Gastrocnemius medialis (tissue), 4 donors: ENCODE data around the gene FBXW4. TPM values are rescaled to one million over a fixed set of nuclear protein-coding genes. Genes with fewer than 3 reads are reported as not detected.
"Not testable (repeated sequence)": the region's sequence is repeated elsewhere in the genome, so short reads cannot be mapped to it uniquely, and the experiment has no call there.

ENCODE experiments used
- ATAC-seq, 2 donors: fragments of 150-250 bp; one replicate each; pipeline ENCODE4 v1.9.1; 2016
- DNase-seq, 2 donors: peaks; one replicate each; pipeline ENCODE4 v3.0.0-alpha.2; 2019
- H3K27ac ChIP-seq, 4 donors: fragments of 200-600 bp; sonication (generic); 1 replicate in 1 of 4; 2 replicates in 3 of 4; pipeline ENCODE4 v1.5.1; 2016 to 2018; ENCODE audit warnings: mild to moderate bottlenecking in 2 of 4, moderate library complexity in 1 of 4
- H3K27me3 ChIP-seq, 3 donors: fragments of 200-600 bp; sonication (generic) in 2 of 3; 1 replicate in 1 of 3; 2 replicates in 2 of 3; pipeline versions ENCODE4 v1.5.1 to v1.6.0; 2016 to 2019; ENCODE audit warnings: mild to moderate bottlenecking in 1 of 3, moderate library complexity in 1 of 3
- H3K36me3 ChIP-seq, 2 donors: fragments of 200-600 bp; sonication (generic) in 1 of 2; one replicate each; pipeline ENCODE4 v1.5.1; 2017 to 2018
- H3K4me1 ChIP-seq, 2 donors: fragments of 200-600 bp; sonication (generic) in 1 of 2; one replicate each; pipeline ENCODE4 v1.5.1; 2016 to 2017; ENCODE audit warnings: mild to moderate bottlenecking in 2 of 2
- H3K4me3 ChIP-seq, 4 donors: fragments of 200-600 bp; sonication (generic) in 3 of 4; 1 replicate in 1 of 4; 2 replicates in 3 of 4; pipeline ENCODE4 v1.5.1; 2016 to 2019; ENCODE audit warnings: mild to moderate bottlenecking in 2 of 4
- H3K9me3 ChIP-seq, 3 donors: fragments of 200-600 bp; sonication (generic) in 2 of 3; 1 replicate in 1 of 3; 2 replicates in 2 of 3; pipeline ENCODE4 v1.5.1; 2016 to 2019
- CTCF ChIP-seq, 5 experiments: fragments of 450-650 bp in 3 of 5; fragments of 200-600 bp in 2 of 5; sonication (generic) in 2 of 5; IDR thresholded peaks in 4 of 5; conservative IDR thresholded peaks in 1 of 5; 1 replicate in 4 of 5; 2 replicates in 1 of 5; pipeline ENCODE4 v1.5.1; 2016 to 2019; ENCODE audit warnings: antibody characterized with exemption in 5 of 5, mild to moderate bottlenecking in 3 of 5, moderate library complexity in 3 of 5
- POLR2A ChIP-seq, 2 donors: fragments of 450-650 bp; IDR thresholded peaks; one replicate each; pipeline ENCODE4 v1.6.1; 2017; ENCODE audit warnings: antibody characterized with exemption in 2 of 2, mild to moderate bottlenecking in 2 of 2, moderate library complexity in 2 of 2
- in situ Hi-C, 4 donors: fragments of 200-750 bp; cut with MboI; loops; one replicate each; pipeline versions ENCODE4 v1.15.0 to v1.8.0; 2017; ENCODE audit warnings: low sequenced_read_pairs in 4 of 4
- intact Hi-C: fragments of 100-400 bp; cut with DNase I; formaldehyde crosslinking; loops from one replicate; pipeline ENCODE4 v1.15.1; 2023; ENCODE audit warnings: low total_unique reads
- total RNA-seq, 4 donors: library from RNA; depleted of rRNA; stranded (reverse); fragments of >200 nt; gene quantifications; one replicate each; pipeline versions ENCODE4 v1.1.0 to v1.2.3, GENCODE V29; 2016

The FBXW4 gene
- total RNA-seq, 4 donors from 2014 or later = 43.1 to 72.6 (median 70.2) TPM

GRCh38 chr10:101639141-101639900, 55.6 kb downstream of the FBXW4 start:
- intact Hi-C loops = no loop called here
- H3K36me3 ChIP-seq = no peaks in the 10 kb centered on the region
- no peak for TF ChIP-seq CTCF (IDR thresholded peaks at IDR 0.05 in 4 of 5, conservative IDR thresholded peaks at IDR 0.05 in 1 of 5)
- no peak for TF ChIP-seq POLR2A (IDR thresholded peaks at IDR 0.05)

DNA sequence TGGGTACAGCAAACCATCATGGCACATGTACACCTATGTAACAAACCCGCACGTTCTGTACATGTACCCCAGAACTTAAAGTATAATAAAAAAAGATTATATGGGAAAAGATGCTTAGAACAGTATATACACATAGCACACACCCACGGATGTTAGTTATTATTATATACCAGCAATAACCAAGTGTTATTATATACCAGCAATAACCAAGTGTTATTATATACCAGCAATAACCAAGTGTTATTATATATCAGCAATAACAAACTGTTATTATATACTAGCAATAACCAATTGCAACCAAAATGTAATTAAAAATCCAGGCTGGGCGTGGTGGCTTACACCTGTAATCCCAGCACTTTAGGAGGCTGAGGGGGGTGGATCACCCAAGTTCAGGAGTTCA, 61.5 kb downstream of the FBXW4 start:
- H3K27me3 ChIP-seq, H3K4me3 ChIP-seq, H3K36me3 ChIP-seq, H3K27ac ChIP-seq, H3K4me1 ChIP-seq, in situ Hi-C loops, H3K9me3 ChIP-seq, DNase-seq, intact Hi-C loops, ATAC-seq: not testable (repeated sequence)

More at GRCh38 chr10:101639141-101639900, 55.6 kb downstream of the FBXW4 start:
- Histone ChIP-seq H3K4me1 (no peaks in the 10 kb centered on the region), H3K9me3 (no peaks in the 10 kb centered on the region), H3K27ac (no peak overlapping the region), H3K4me3 (no peak overlapping the region), H3K27me3 (no peaks in the 10 kb centered on the region)
- no peak for DNase-seq
- in situ Hi-C loops = no loop called here
- ATAC-seq = no peak

DNA sequence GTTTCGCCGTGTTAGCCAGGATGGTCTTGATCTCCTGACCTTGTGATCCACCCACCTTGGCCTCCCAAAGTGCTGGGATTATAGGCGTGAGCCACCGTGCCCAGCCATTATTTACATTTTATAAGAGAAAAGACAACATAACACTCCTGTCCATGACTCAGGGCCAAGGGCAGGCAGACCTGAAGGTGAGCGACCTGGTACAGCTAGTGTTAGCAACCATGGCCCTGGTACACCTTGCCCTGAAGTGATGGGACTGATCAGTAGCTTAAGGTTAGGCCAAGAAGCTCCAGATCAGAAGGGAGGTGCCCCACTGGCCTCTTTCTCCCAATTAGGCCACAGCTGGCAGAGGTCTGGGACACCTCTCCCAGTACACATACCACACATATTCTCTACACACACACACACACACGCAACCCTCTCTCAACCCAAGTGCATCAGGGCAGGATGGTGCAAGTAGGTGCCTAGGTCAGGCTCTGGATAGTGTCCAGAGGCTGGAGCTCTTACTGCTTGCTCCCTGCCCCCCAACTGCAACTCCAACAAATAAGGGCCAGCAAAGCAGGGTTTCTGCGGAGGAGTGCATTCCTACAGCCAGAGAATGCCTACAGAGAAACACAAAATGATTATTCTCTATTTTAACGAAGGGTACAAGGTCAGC, 63.0 kb downstream of the FBXW4 start:
- Histone ChIP-seq H3K9me3 (no peaks in the 10 kb centered on the region), H3K27me3 (no peaks in the 10 kb centered on the region), H3K27ac (no peak overlapping the region), H3K4me1 (peaks cover 0 to 9% of the 10 kb centered on the region in 2 donors), H3K36me3 (no peaks in the 10 kb centered on the region), H3K4me3 (no peak overlapping the region)
- ATAC-seq (no peak), DNase-seq (no peak)
- TF ChIP-seq CTCF (IDR thresholded peaks at IDR 0.05 in 4 of 5, conservative IDR thresholded peaks at IDR 0.05 in 1 of 5) = no peak
- no peak for TF ChIP-seq POLR2A (IDR thresholded peaks at IDR 0.05)
- intact Hi-C loops = no loop called here
- in situ Hi-C loops = no loop called here

DNA sequence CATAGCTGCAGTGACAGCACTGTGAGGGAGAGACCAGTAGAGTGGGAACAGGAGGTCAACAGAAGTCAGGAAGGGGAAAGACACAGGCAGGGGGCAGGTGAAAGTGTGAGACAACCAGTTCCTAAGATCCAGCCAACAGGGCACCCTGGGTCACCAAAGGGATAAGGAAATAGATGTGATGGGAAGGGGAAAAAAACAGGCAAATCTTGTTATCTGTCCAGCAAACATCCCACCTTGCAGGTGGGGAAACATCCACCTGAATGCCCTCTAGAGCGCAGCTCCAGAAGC, 64.4 kb downstream of the FBXW4 start:
- no peak overlapping the region for H3K4me3 ChIP-seq
- ATAC-seq (no peak), DNase-seq (no peak)
- no peaks in the 10 kb centered on the region for H3K36me3 ChIP-seq
- in situ Hi-C loops (no loop called here), intact Hi-C loops (no loop called here)
- H3K4me1 ChIP-seq = peaks cover 11 to 12% of the 10 kb centered on the region in 2 donors
- TF ChIP-seq CTCF (IDR thresholded peaks at IDR 0.05 in 4 of 5, conservative IDR thresholded peaks at IDR 0.05 in 1 of 5) = no peak
- no peak for TF ChIP-seq POLR2A (IDR thresholded peaks at IDR 0.05)
- no peaks in the 10 kb centered on the region for H3K27me3 ChIP-seq
- no peak overlapping the region for H3K27ac ChIP-seq
- H3K9me3 ChIP-seq = no peaks in the 10 kb centered on the region

DNA sequence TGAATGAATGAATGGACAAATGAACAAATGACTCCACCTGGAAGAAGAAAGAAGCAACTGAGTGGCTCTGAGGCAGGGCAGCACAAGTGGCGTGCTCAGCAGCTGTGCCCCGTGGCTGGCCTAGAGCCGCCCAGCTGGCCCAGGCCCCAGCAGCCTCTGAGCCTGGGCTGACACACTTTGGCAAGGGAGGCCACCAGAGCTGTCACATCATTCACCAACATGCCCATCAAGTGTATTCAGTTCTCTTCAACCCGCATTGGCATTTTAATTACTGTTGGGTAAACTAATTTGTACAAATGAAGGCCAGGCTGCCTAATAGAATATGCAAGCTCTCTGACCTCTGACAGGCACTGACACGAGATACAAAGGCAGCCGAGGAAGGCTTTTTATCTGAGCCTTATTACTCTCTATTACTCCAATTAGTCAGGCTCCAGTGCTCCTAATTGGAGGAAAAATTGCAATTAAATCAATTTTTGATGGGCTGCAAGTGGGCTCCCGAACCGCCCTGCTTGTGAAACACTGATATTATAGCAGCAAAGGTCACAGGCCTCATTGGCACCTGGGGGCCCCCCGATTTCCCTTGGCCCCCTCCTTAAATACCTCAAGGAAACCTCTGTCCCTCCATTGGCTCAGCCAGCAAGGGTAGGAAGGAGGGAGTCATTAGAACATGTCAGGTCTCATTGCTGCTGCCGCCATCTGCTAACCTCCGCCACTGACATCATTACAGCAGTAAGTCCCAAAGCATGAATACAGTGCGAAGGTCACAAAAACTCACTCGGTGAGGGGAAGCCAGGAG, 64.9 kb downstream of the FBXW4 start:
- in situ Hi-C loops = no loop called here
- Histone ChIP-seq H3K27me3 (no peaks in the 10 kb centered on the region), H3K27ac (no peak overlapping the region), H3K9me3 (no peaks in the 10 kb centered on the region), H3K4me3 (no peak overlapping the region), H3K36me3 (no peaks in the 10 kb centered on the region), H3K4me1 (peaks cover 15 to 17% of the 10 kb centered on the region in 2 donors)
- ATAC-seq (peak; percentile 76), DNase-seq (peak; percentile 42 to 75)
- intact Hi-C loops = no loop called here
- no peak for TF ChIP-seq POLR2A (IDR thresholded peaks at IDR 0.05)
- no peak for TF ChIP-seq CTCF (IDR thresholded peaks at IDR 0.05 in 4 of 5, conservative IDR thresholded peaks at IDR 0.05 in 1 of 5)
